GM15510 (cell line): ENCODE results near the gene KRTAP4-8.
"Not testable (repeated sequence)": the region's sequence is repeated elsewhere in the genome, so short reads cannot be mapped to it uniquely, and the experiment has no call there.

ENCODE experiments used
- POLR2A ChIP-seq: IDR thresholded peaks from 3 replicates; pipeline ENCODE4 v1.6.1; 2011; ENCODE audit warnings: borderline replicate concordance; ENCODE audit not compliant: insufficient read length; ENCODE audit errors: extremely low read depth

Gene KRTAP4-8

DNA sequence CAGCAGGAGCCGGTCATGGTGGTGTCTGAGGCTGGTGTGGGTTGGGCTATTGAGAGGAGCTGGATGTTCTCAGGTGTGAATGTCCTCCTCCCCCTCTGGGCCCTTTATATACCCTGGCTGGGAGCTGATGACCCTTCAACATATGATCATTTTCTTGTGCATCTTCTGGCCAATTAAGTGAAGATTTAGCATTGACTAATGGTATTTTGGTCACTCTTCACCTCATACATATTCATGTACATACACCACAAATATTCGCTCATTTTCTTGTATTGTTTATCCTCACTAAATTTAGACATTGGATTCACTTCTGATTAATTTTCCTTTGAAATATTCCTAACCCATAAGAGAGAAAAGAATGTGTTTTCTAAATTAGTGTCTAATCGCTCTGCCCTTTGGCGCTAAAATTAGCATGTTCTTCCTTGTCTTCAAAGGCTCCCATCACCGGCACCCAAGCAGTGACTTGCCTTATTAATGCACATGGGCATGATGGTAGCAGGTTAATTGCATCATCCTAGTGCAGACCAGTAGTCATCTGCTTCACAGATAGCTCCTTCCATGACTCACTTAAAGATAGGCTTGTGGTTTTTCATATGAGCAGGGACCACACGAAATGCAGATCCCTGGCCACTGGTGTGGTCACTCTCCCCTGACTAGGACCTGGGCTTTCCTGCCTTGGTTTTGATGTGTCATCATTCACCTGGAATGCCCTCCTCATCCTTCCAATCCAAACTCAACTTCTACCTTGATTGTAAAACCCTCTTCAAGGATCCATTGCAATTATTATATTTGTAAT is 31.9 kb downstream of the KRTAP4-8 start, which contains the start of gene KRTAP2-4:
Gene KRTAP2-4 (minus strand): TSS at position 51 of the 796 bp plus-strand sequence. CDS start 34 bp downstream, at position 17.
- no peak for TF ChIP-seq POLR2A

DNA sequence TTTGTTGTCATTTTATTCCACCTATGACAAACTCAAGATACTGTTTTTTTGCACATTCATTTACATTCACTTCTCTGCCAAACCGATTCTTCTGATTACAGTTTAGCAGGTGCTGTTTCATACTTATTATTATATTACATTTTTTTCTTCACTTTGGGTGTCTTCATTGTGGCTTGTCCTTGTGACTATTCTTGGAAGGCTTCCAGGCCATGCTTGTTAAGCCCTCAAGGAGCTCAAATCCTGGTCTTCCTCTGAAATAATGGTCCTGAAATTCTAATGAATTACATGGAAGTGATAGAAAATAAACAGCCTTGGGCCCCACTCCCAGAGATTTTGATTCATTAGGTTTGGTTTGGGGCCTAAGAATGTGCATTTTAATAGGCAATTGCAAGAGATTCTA is 33.6 kb downstream of the KRTAP4-8 start:
- no peak for TF ChIP-seq POLR2A

DNA sequence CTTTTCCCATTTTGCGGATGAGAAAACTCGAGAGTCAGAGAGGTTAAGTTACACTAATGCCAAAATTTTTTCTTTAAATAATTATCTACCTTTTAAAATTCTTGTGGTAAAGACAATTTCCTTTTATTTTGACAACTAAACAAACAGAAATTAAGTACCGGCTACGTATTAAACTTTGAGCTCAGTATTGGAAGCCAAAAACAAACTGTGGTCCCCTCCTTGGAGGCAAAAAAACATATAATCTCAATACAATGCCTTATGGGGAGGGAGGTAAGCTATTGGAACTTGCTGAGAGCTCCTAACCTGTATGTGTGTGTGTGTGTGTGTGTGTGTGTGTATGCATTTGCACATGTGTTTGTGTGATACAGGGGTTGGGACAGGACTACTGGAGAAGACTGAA is 34.5 kb downstream of the KRTAP4-8 start:
- no peak for TF ChIP-seq POLR2A

DNA sequence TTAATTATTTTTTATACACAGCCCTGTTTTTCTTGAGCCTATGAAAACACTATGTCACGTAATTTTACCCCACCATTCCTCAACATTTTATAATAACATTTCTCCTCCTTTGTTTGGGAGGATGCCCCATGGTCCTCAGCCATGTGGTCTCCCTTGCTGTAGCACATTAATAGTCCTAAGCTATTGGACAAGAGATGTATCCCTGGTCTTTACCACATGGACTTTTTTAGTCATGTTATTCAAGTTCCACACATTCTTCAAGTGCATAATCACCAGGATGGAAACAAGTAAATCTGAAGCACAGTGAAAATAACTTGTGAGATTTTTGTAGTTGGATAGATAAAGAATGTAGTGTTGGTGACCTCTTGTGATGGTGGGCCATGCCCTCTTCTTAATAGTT is 36.0 kb downstream of the KRTAP4-8 start:
- no peak for TF ChIP-seq POLR2A

DNA sequence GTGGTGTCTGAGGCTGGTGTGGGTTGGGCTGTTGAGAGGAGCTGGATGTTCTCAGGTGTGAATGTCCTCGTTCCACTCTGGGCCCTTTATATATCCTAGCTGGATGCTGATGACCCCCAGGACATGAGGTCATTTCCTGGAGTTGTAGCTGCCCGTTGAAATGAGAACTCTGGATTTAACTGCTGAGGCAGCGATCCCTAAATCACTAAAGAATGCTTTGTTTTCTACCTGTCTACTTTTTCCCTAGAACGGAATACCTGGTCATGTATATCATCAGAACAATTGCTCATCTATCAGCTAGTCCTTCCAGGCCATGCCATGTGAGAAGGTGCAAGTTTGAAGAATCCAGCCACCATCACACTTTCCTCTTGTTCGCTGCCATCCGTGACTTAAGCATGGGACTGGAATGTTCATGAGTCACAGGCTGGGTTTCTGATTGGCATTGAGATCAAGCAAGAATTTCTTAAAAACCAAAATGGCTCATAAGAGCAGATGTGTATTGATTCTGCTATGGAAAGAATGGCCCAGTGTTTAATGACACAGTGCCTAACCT is 37.8 kb downstream of the KRTAP4-8 start, which contains the start of gene KRTAP2-3:
Gene KRTAP2-3 (minus strand): TSS at position 63 of the 553 bp plus-strand sequence. CDS start 64 bp downstream, outside the sequence.
- TF ChIP-seq POLR2A: no peak

DNA sequence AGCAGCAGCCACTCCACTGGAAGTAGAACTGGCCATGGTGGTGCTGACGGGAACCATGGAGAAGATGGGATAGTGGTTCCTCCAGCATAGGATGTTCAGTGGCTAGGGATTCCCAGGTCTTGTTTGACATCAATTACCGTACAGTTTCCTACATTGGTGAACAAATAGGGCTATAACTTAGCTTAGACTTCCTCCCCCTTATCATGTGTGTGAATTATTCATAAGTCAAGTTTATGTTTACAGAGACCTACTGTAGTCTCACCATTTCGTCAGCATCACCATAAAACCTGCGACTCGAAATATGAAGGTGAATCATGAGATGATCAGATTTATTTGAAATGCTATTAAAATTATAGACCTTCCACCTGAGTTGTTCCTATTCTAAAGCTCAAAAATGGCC is 39.2 kb downstream of the KRTAP4-8 start:
- no peak for TF ChIP-seq POLR2A

DNA sequence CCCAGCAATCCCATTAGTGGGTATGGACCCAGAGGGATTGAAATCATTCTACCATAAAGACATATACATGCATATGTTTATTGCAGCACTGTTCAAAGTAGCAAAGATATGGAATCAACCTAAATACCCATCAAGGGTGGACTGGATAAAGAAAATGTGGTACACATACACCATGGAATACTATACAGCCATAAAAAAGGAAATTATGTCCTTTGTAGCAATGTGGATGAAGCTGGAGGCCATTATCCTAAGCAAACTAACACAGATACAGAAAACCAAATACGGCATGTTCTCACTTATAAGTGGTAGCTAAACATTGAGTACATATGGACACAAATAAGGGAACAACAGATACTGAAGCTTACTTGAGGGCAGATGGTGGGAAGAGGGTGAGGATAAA is 40.4 kb downstream of the KRTAP4-8 start:
- no peak for TF ChIP-seq POLR2A

DNA sequence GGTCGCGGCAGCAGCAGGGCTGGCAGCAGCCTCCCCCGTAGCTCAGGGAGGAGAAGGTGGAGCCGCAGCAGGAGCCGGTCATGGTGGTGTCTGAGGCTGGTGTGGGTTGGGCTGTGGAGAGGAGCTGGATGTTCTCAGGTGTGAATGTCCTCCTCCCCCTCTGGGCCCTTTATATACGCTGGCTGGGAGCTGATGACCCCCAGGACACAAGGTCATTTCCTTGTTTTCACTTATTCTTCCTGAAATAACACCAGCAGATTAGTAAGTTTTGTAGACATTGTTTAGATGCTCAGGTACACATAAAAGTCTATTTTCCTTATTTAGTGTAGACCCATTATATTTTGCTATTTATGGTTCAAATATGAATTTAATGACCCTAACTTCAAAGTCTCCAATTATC is 42.8 kb downstream of the KRTAP4-8 start, which contains the start of gene KRTAP2-2:
Gene KRTAP2-2 (minus strand): TSS at position 101 of the 400 bp plus-strand sequence. CDS start 19 bp downstream, at position 82.
- not testable (repeated sequence) for TF ChIP-seq POLR2A

DNA sequence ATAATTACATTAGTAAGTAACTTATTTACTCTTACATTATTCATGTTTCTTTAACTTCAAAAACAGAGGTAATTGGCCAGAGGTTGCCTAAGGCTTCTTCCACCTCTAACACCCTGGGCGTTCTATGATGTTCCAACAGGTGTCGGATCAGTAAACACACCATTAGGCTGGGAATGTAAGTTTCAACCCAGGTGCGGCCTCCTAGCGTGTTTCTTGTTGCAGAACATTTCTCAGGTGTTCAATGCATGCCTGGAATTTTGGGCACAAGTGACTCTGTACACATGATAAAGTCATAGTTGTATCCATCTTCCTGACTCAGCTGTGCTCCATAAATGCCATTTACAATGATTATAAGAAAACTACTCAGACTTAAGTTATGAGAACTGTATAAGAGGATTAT is 43.9 kb downstream of the KRTAP4-8 start:
- no peak for TF ChIP-seq POLR2A

DNA sequence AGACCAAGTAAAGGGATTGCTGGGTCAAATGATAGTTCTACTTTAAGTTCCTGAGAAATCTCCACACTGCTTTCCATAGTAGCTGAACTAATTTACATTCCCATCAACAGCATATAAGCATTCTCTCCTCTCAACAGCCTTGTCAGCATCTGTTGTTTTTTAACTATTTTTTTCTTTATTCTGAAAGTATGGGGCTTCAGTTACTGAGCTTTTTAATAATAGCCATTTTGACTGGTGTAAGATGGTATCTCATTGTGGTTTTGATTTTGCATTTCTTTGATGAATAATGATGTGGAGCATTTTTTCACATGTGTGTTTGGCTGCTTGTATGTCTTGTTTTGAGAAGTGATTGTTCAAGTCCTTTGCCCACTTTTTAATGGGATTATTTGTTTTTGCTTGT is 45.4 kb downstream of the KRTAP4-8 start:
- TF ChIP-seq POLR2A: no peak

DNA sequence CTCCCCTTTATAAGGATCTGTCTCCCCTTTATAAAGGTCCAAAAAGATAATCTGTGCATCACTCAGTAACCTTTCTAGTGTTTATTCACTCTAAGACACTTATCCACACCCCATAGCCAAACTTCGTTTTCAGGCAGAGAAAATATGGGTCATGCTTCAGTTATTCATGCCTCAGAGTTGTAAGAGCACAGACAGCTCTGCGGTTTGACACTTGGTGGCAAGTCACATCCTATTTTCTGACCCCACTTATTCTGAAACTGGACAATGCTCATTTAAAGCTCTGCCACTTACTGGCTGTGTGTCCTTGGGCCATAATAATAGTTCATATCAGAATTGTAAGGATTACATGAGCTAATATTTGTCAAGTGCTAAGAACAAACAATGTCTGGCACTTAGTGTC is 48.8 kb downstream of the KRTAP4-8 start:
- TF ChIP-seq POLR2A: no peak

DNA sequence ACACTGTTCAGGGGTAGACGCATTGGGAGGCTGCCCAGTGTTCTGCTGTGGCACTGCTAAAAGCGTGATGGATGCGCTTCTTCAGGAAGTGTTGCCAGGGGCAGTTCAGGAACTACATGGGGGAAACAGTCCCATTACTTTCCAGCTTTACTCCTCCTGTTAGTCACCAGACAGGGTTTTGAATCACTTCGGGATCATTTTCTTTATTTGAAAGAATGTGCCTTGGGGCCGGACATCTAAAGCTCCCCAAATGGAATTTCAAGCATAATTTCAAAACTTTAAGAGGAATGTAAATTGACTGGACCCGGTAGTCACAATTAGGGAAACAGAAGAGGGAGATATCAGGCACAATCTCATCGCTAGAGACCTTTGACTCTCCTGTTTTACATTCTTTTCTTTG is 49.5 kb downstream of the KRTAP4-8 start:
- no peak for TF ChIP-seq POLR2A
